ENCODE measurements around the gene LSAMP. TPM values are rescaled to one million over a fixed set of nuclear protein-coding genes. Genes with fewer than 3 reads are reported as not detected.

LSAMP gene
- total and polyA plus RNA-seq, 2 of the 8 experiments (the other 6 are each of a cell fraction or from before 2014, with no cell fraction given) = 1.8 to 5.7 TPM

GRCh38 chr3:115823083-115823482 lies 622.2 kb downstream of the LSAMP start:
- H2AFZ ChIP-seq (ENCODE audit: low read length) = no peak overlapping the region
- H2BK12ac ChIP-seq (ENCODE audit: low read depth, low read length) = no peak overlapping the region
- no peak overlapping the region for H3K4me2 ChIP-seq (ENCODE audit: insufficient read depth in 1 of 2, low read depth in 2 of 2, low read length in 2 of 2)
- H3K23me2 ChIP-seq (ENCODE audit: low read depth, low read length) = no peaks in the 10 kb centered on the region
- H4K8ac ChIP-seq (ENCODE audit: extremely low read depth, insufficient read depth, low read length) = no peak overlapping the region
- no peaks in the 10 kb centered on the region for H3K79me1 ChIP-seq (ENCODE audit: low read depth, low read length)
- no peak overlapping the region for H3K14ac ChIP-seq (ENCODE audit: insufficient read length)
- DNase-seq (ENCODE audit: low read depth in 1 of 2, low spot score in 2 of 2) (no peak), FAIRE-seq (no peak)
- H3K79me2 ChIP-seq (ENCODE audit: control insufficient read depth in 1 of 2, insufficient read depth in 2 of 2, low read length in 2 of 2) = no peaks in the 10 kb centered on the region
- H4K5ac ChIP-seq (ENCODE audit: insufficient read length, low read depth, low read length) = no peak overlapping the region
- H3K36me3 ChIP-seq (ENCODE audit: control insufficient read depth in 2 of 4, insufficient read depth in 4 of 4, low read length in 3 of 4) = no peaks in the 10 kb centered on the region
- CTCF ChIA-PET (ENCODE audit: partially characterized antibody) = interaction anchor here (0.8 to 5.0 kb wide), 3 partner anchors 8 to 13 kb away, joined by 4 to 21 read pairs (median 9); no protein-coding TSS in a partner anchor
- no peaks in the 10 kb centered on the region for H3K9me3 ChIP-seq (ENCODE audit: insufficient read depth in 2 of 2, low read depth in 1 of 2, low read length in 1 of 2)
- no peak overlapping the region for H4K91ac ChIP-seq (replicated peaks; ENCODE audit: insufficient read length, low read length)
- H3K18ac ChIP-seq (ENCODE audit: extremely low read depth, low read length) = no peak overlapping the region
- H3K4me3 ChIP-seq (ENCODE audit: extremely low read depth in 1 of 4, insufficient read depth in 2 of 4, low read depth in 3 of 4, low read length in 4 of 4) = no peak overlapping the region
- no peak overlapping the region for H3K27ac ChIP-seq (ENCODE audit: low read depth, low read length)
- no peak overlapping the region for H2BK120ac ChIP-seq (replicated peaks; ENCODE audit: low read depth, low read length)
- no peaks in the 10 kb centered on the region for H3K27me3 ChIP-seq (replicated peaks in 1 of 4; ENCODE audit: control insufficient read depth in 3 of 4, extremely low read depth in 1 of 4, insufficient read depth in 3 of 4, low read length in 3 of 4)
- no peak overlapping the region for H2AK5ac ChIP-seq (ENCODE audit: low read depth, low read length)
- H3K56ac ChIP-seq (replicated peaks; ENCODE audit: insufficient read length, low read depth, low read length) = no peak overlapping the region
- H3K4me1 ChIP-seq (replicated peaks in 1 of 4; ENCODE audit: control insufficient read depth in 3 of 4, insufficient read depth in 4 of 4, low read length in 3 of 4) = no peaks in the 10 kb centered on the region
- no peak overlapping the region for H2BK20ac ChIP-seq (ENCODE audit: low read length)
- no peak overlapping the region for H3K4ac ChIP-seq (replicated peaks; ENCODE audit: insufficient read length, low read depth, low read length)
- 92% methylated on average over 2 of the region's 2 CpGs; no CpG with 5 or more reads in 1 of the 2 experiments for WGBS, 2 experiments (ENCODE audit: extremely low coverage in 1 of 2, insufficient coverage in 1 of 2, insufficient read length in 1 of 2, insufficient replicate concordance in 2 of 2, low coverage in 1 of 2, low lambda C conversion rate in 2 of 2, missing lambda C conversion rate in 1 of 2)
- no peak overlapping the region for H2BK5ac ChIP-seq (ENCODE audit: low read depth, low read length)
- no peak overlapping the region for H2BK15ac ChIP-seq (ENCODE audit: low read length)
- H3K23ac ChIP-seq (ENCODE audit: insufficient read length) = no peak overlapping the region
- no peaks in the 10 kb centered on the region for H4K20me1 ChIP-seq (replicated peaks in 1 of 2; ENCODE audit: control insufficient read depth in 1 of 2, insufficient read depth in 2 of 2, low read length in 2 of 2)
- POLR2A ChIA-PET (ENCODE audit: partially characterized antibody) = no interaction called here
- H3K9ac ChIP-seq (replicated peaks in 1 of 4; ENCODE audit: extremely low read depth in 1 of 4, low read depth in 3 of 4, low read length in 3 of 4) = no peak overlapping the region
- TF ChIP-seq SUZ12 (IDR thresholded peaks at IDR 0.05; ENCODE audit: low read length) (no peak), RFX5 (IDR thresholded peaks at IDR 0.05; ENCODE audit: borderline replicate concordance, low read depth, low read length) (no peak), CTBP2 (IDR thresholded peaks at IDR 0.05; ENCODE audit: borderline replicate concordance, insufficient read depth, insufficient read length, low read length) (no peak), MAFK (IDR thresholded peaks at IDR 0.05; ENCODE audit: low read depth, low read length) (no peak), GABPA (IDR thresholded peaks at IDR 0.05; ENCODE audit: borderline replicate concordance, insufficient read depth, low read length) (no peak), RNF2 (IDR thresholded peaks at IDR 0.05; ENCODE audit: borderline replicate concordance, low read depth, low read length, missing control alignments, poor library complexity, severe bottlenecking) (no peak), EGR1 (IDR thresholded peaks at IDR 0.05; ENCODE audit: borderline replicate concordance, low read depth, low read length) (no peak), CHD2 (IDR thresholded peaks at IDR 0.05; ENCODE audit: low read length) (no peak), JUND (IDR thresholded peaks at IDR 0.05; ENCODE audit: low read length) (no peak), SP1 (IDR thresholded peaks at IDR 0.05; ENCODE audit: low read depth, low read length) (no peak), CBX5 (IDR thresholded peaks at IDR 0.05; ENCODE audit: low read depth, low read length) (no peak), ATF2 (IDR thresholded peaks at IDR 0.05; ENCODE audit: low read length) (no peak)

All from H1 (cell line).